Measurements from ENCODE around the gene SIGLEC12. TPM values are rescaled to one million over a fixed set of nuclear protein-coding genes. Genes with fewer than 3 reads are reported as not detected.

Gene SIGLEC12
- total and polyA plus RNA-seq, 9 of the 15 experiments (the other 6 are each of a cell fraction or from before 2014, with no cell fraction given): 0.08 to 1.3 (median 0.54) TPM

- no peaks in the 10 kb centered on the region for H3K9me3 ChIP-seq (replicated peaks; ENCODE audit: control insufficient read depth, insufficient read depth, low read depth, low read length)
- H4K20me1 ChIP-seq (replicated peaks; ENCODE audit: control insufficient read depth, insufficient read depth, low read length): no peaks in the 10 kb centered on the region
- no peak overlapping the region for H3K4me3 ChIP-seq
- H3K4me2 ChIP-seq (ENCODE audit: insufficient read depth, low read length): no peak overlapping the region
- H2AFZ ChIP-seq (ENCODE audit: low read depth, low read length): no peak overlapping the region
- H3K27ac ChIP-seq (ENCODE audit: extremely low read depth, low read depth, low read length): no peak overlapping the region
- no peak for FAIRE-seq
- 38% methylated on average over 3 of the region's 3 CpGs for WGBS (ENCODE audit: insufficient coverage, low coverage, missing lambda C conversion rate)
- peaks cover 1 to 5% of the 10 kb centered on the region in 2 experiments; a peak in 3 of 5 replicates for H3K4me1 ChIP-seq (replicated peaks in 1 of 2; ENCODE audit: control insufficient read depth in 2 of 2, insufficient read depth in 2 of 2, low read length in 2 of 2)
- BruUV-seq (replicated peaks): no TSS peak
- in situ Hi-C loops (cut with MboI) (no loop called here), intact Hi-C loops (cut with micrococcal nuclease) (no loop called here)
- TF ChIP-seq SMAD3 (CRISPR knock-in tag; conservative IDR thresholded peaks at IDR 0.05) (no peak), ARID4B (CRISPR knock-in tag; IDR thresholded peaks at IDR 0.05) (no peak), KLF10 (CRISPR knock-in tag; IDR thresholded peaks at IDR 0.05) (no peak), ZNF431 (CRISPR knock-in tag; IDR thresholded peaks at IDR 0.05) (no peak), ZNF398 (CRISPR knock-in tag; IDR thresholded peaks at IDR 0.05) (no peak), ZBTB7A (IDR thresholded peaks at IDR 0.05; ENCODE audit: borderline replicate concordance, control insufficient read depth, low read depth, low read length) (no peak), GATAD2B (IDR thresholded peaks at IDR 0.05; ENCODE audit: borderline replicate concordance) (no peak), MEF2A (IDR thresholded peaks at IDR 0.05; ENCODE audit: control insufficient read depth, low read depth, low read length) (no peak)
- CTCF ChIA-PET (ENCODE audit: low intra/inter-chr PET ratio): no interaction called here
- no peaks in the 10 kb centered on the region for H3K27me3 ChIP-seq (ENCODE audit: control insufficient read depth in 2 of 2, insufficient read depth in 2 of 2, low read length in 2 of 2)
- H3K36me3 ChIP-seq (ENCODE audit: control insufficient read depth, insufficient read depth, low read length): no peaks in the 10 kb centered on the region
- POLR2A ChIA-PET: interaction anchor here (1.7 kb wide), 1 partner anchor 10 kb away, joined by 4 read pairs; the partner anchor contains the start of gene CEACAM18
- H3K79me2 ChIP-seq (ENCODE audit: control insufficient read depth, insufficient read depth, low read length): no peaks in the 10 kb centered on the region
- H3K9me1 ChIP-seq (ENCODE audit: control insufficient read depth, insufficient read depth, low read length): no peaks in the 10 kb centered on the region
- no peak for ATAC-seq
- no peak for DNase-seq (ENCODE audit: extremely low read depth in 1 of 4, low spot score in 3 of 4)
- no peak overlapping the region for H3K9ac ChIP-seq (ENCODE audit: insufficient read depth in 1 of 2, low read depth in 2 of 2, low read length in 2 of 2)
These were observed 13.1 kb downstream of the SIGLEC12 start for GRCh38 chr19:51488491-51488890.

Measured in K562 (cell line).